Right lobe of liver (tissue), 4 donors: ENCODE data around the gene PDK2.

ENCODE experiments used
- POLR2A ChIP-seq: fragments of 450-650 bp; IDR thresholded peaks from one replicate; pipeline ENCODE4 v1.6.1; 2017; ENCODE audit warnings: antibody characterized with exemption, mild to moderate bottlenecking
- TF ChIP-seq, protein P1 (sequence below), 4 donors: fragments of 200-600 bp in 3 of 4; fragments of 450-650 bp in 1 of 4; IDR thresholded peaks; one replicate each; pipeline versions ENCODE4 v1.5.1 to v1.8.0; 2016 to 2022; ENCODE audit warnings: antibody characterized with exemption in 4 of 4, mild to moderate bottlenecking in 2 of 4
- donor health status: DM: no; HTN: no; CAD: no.
- donor health status: DM: no; HTN: no; CAD: no.
- donor health status: DM: no; HTN: yes; CAD: no.

DNA sequence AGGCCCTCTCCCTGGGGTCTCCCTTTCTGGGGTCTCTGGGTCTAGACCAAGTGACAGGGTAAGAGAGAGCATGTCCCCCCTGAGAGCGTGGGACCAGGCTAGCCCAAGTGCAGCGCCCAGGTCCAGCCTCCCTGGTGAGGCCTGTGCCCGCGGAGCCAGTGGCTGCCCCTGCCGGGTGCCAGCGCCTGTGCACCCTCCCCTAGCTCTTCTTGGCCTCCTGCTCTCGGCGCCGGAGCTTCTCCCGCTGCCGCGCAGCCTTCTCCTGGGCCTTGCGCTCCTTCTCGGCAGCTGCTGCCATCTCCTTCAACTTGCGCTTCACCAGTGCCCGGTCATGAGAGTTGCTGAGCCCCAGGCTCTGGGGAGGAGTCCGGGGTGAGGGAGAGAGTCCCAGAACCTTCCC, 17.5 kb downstream of the PDK2 start:
- TF ChIP-seq, protein P1, sequence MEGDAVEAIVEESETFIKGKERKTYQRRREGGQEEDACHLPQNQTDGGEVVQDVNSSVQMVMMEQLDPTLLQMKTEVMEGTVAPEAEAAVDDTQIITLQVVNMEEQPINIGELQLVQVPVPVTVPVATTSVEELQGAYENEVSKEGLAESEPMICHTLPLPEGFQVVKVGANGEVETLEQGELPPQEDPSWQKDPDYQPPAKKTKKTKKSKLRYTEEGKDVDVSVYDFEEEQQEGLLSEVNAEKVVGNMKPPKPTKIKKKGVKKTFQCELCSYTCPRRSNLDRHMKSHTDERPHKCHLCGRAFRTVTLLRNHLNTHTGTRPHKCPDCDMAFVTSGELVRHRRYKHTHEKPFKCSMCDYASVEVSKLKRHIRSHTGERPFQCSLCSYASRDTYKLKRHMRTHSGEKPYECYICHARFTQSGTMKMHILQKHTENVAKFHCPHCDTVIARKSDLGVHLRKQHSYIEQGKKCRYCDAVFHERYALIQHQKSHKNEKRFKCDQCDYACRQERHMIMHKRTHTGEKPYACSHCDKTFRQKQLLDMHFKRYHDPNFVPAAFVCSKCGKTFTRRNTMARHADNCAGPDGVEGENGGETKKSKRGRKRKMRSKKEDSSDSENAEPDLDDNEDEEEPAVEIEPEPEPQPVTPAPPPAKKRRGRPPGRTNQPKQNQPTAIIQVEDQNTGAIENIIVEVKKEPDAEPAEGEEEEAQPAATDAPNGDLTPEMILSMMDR (IDR thresholded peaks at IDR 0.05), result no peak
- no peak for TF ChIP-seq POLR2A
